ENCODE data around the gene OPA1.

GRCh38 chr3:193630005-193630404 is 37.0 kb downstream of the OPA1 start:
- TF ChIP-seq CTCF (conservative IDR thresholded peaks at IDR 0.05; ENCODE audit: low read depth in 2 of 2) (no peak), EZH2 (IDR thresholded peaks at IDR 0.05; ENCODE audit: low read depth, unreplicated experiment) (no peak), EZH2phosphoT487 (IDR thresholded peaks at IDR 0.05; ENCODE audit: unreplicated experiment) (no peak), POLR2AphosphoS5 (IDR thresholded peaks at IDR 0.05; ENCODE audit: low read depth) (no peak), ETS1 (IDR thresholded peaks at IDR 0.05) (no peak), JUNB (IDR thresholded peaks at IDR 0.05; ENCODE audit: unreplicated experiment) (no peak), REST (IDR thresholded peaks at IDR 0.05; ENCODE audit: unreplicated experiment) (no peak)

All from GM23338 (cell line).